Gastroesophageal sphincter (tissue), 4 donors: ENCODE results near the gene NTF4. TPM values are rescaled to one million over a fixed set of nuclear protein-coding genes. Genes with fewer than 3 reads are reported as not detected.

Experiments
- ATAC-seq: fragments of 150-250 bp; one replicate; pipeline ENCODE4 v1.9.1; 2016; ENCODE audit warnings: mild to moderate bottlenecking, moderate library complexity
- H3K27ac ChIP-seq, 4 donors: fragments of 200-600 bp; sonication (generic) in 3 of 4; 1 replicate in 3 of 4; 2 replicates in 1 of 4; pipeline ENCODE4 v1.5.1; 2016 to 2019
- H3K27me3 ChIP-seq: fragments of 200-600 bp; sonication (generic); one replicate; pipeline ENCODE4 v1.5.1; 2019
- H3K36me3 ChIP-seq, 2 donors: fragments of 200-600 bp; sonication (generic); one replicate each; pipeline ENCODE4 v1.5.1; 2019; ENCODE audit warnings: control low read depth in 1 of 2
- H3K4me1 ChIP-seq, 3 donors: fragments of 200-600 bp; sonication (generic); 1 replicate in 2 of 3; 2 replicates in 1 of 3; pipeline ENCODE4 v1.5.1; 2016 to 2019; ENCODE audit warnings: control low read depth in 2 of 3
- H3K4me3 ChIP-seq, 2 donors: fragments of 200-600 bp; sonication (generic); one replicate each; pipeline ENCODE4 v1.5.1; 2019; ENCODE audit warnings: mild to moderate bottlenecking in 1 of 2, moderate library complexity in 1 of 2
- H3K9me3 ChIP-seq, 3 donors: fragments of 200-600 bp; sonication (generic); one replicate each; pipeline ENCODE4 v1.5.1; 2017 to 2019; ENCODE audit warnings: control low read depth in 2 of 3
- EP300 ChIP-seq: sonication (generic); formaldehyde crosslinking; IDR thresholded peaks from one replicate; pipeline ENCODE4 v1.6.1; 2017; ENCODE audit warnings: antibody characterized with exemption, mild to moderate bottlenecking
- POLR2A ChIP-seq, 2 donors: fragments of 450-650 bp; IDR thresholded peaks; one replicate each; pipeline ENCODE4 v1.6.1; 2017; ENCODE audit warnings: antibody characterized with exemption in 2 of 2, mild to moderate bottlenecking in 2 of 2, moderate library complexity in 1 of 2
- POLR2AphosphoS5 ChIP-seq: sonication (generic); formaldehyde crosslinking; IDR thresholded peaks from one replicate; pipeline ENCODE4 v1.6.1; 2017; ENCODE audit warnings: antibody characterized with exemption
- WGBS, 2 donors: methylation state at CpG; one replicate each; pipeline ENCODE4 v1.1.5; 2018; ENCODE audit warnings: low coverage in 1 of 2; 5-methylcytosine and 5-hydroxymethylcytosine counted together
- small RNA-seq, 4 donors: library from RNA; depleted of rRNA; stranded (forward); fragments of <200 nt; gene quantifications; one replicate each; pipeline ENCODE3, GENCODE V24; 2016
- total RNA-seq, 4 donors: library from RNA; depleted of rRNA; stranded (reverse); fragments of >200 nt; gene quantifications; one replicate each; pipeline ENCODE4 v1.1.0, GENCODE V29; 2016
- TF ChIP-seq, protein P1 (sequence below), 4 experiments: fragments of 200-600 bp in 2 of 4; fragments of 450-650 bp in 2 of 4; sonication (generic) in 1 of 4; IDR thresholded peaks; one replicate each; pipeline ENCODE4 v1.5.1; 2017 to 2019; ENCODE audit warnings: antibody characterized with exemption in 4 of 4, mild to moderate bottlenecking in 2 of 4, moderate library complexity in 2 of 4

The NTF4 gene
- total RNA-seq, 4 donors from 2014 or later = 0.37 TPM; not detected in 3

DNA sequence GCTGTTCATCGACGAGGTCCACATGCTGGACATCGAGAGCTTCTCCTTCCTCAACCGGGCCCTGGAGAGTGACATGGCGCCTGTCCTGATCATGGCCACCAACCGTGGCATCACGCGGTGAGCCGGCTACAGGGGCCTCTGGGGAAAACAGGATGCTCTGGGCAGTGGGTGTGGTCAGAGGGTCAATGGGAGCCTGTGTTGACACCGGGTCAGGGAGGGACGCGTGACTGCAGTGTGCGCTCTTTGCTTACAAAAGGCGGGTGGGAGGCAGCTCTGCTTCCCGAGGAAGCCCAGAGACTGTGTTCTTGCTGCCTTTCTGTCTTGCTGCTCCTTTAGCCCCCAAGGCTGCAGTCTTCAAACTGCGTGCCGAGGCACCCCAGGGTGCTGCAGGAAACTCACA lies 53.4 kb downstream of the NTF4 start:
- H3K27ac ChIP-seq = no peak overlapping the region
- peaks cover under 1% of the 10 kb centered on the region for H3K27me3 ChIP-seq
- no peak overlapping the region for H3K4me3 ChIP-seq
- WGBS, 2 donors = 82% methylated on average over 4 of the region's 17 CpGs; no CpG with 5 or more reads in 1 of the 2 donors
- no peaks in the 10 kb centered on the region for H3K4me1 ChIP-seq
- TF ChIP-seq POLR2A (IDR thresholded peaks at IDR 0.05) = no peak
- no peak for TF ChIP-seq POLR2AphosphoS5
- TF ChIP-seq, protein P1, sequence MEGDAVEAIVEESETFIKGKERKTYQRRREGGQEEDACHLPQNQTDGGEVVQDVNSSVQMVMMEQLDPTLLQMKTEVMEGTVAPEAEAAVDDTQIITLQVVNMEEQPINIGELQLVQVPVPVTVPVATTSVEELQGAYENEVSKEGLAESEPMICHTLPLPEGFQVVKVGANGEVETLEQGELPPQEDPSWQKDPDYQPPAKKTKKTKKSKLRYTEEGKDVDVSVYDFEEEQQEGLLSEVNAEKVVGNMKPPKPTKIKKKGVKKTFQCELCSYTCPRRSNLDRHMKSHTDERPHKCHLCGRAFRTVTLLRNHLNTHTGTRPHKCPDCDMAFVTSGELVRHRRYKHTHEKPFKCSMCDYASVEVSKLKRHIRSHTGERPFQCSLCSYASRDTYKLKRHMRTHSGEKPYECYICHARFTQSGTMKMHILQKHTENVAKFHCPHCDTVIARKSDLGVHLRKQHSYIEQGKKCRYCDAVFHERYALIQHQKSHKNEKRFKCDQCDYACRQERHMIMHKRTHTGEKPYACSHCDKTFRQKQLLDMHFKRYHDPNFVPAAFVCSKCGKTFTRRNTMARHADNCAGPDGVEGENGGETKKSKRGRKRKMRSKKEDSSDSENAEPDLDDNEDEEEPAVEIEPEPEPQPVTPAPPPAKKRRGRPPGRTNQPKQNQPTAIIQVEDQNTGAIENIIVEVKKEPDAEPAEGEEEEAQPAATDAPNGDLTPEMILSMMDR (IDR thresholded peaks at IDR 0.05) = no peak
- no peak for TF ChIP-seq EP300
- peaks cover 0 to 96% of the 10 kb centered on the region in 2 donors for H3K36me3 ChIP-seq
- no peak for ATAC-seq
- no peaks in the 10 kb centered on the region for H3K9me3 ChIP-seq

Small RNA genes lying within 50 kb of the gene (small RNA-seq; reads per million reads assigned to genes)
- 0 reads per million in 4 donors for gene RN7SL708P

Other genes with a start within 250 kb of the NTF4 start
- 10 to 100 TPM in 2 of 4 donors, 1 to 10 TPM in 2; 5.3 to 12.5 (median 8.2) TPM for gene HSD17B14, start 228.3 kb downstream of the NTF4 start, total RNA-seq
- 10 to 100 TPM; 11.4 to 29.2 (median 18.1) TPM for gene PLEKHA4, start 196.2 kb downstream of the NTF4 start, total RNA-seq
- 10 to 100 TPM; 53.9 to 70.0 (median 60.9) TPM for gene PPP1R15A, start 192.4 kb downstream of the NTF4 start, total RNA-seq
- 1 to 10 TPM in 1 of 4 donors, not detected in 3; 2.0 TPM for gene TULP2, start 166.1 kb downstream of the NTF4 start, total RNA-seq
- gene NUCB1, start 164.5 kb downstream of the NTF4 start, total RNA-seq = 100 to 1,000 TPM; 188 to 326 (median 279) TPM
- gene DHDH, start 131.1 kb downstream of the NTF4 start, total RNA-seq = under 1 TPM in 1 of 4 donors, not detected in 3; 0.81 TPM
- gene BAX, start 109.9 kb downstream of the NTF4 start, total RNA-seq = 10 to 100 TPM; 31.5 to 40.8 (median 34.8) TPM
- gene FTL, start 99.5 kb downstream of the NTF4 start, total RNA-seq = 1,000 to 10,000 TPM; 2,478 to 4,094 (median 2,824) TPM
- gene GYS1, start 71.5 kb downstream of the NTF4 start, total RNA-seq = 10 to 100 TPM; 22.1 to 44.4 (median 38.5) TPM
- 10 to 100 TPM; 69.4 to 96.5 (median 84.2) TPM for gene RUVBL2, start 70.9 kb downstream of the NTF4 start, total RNA-seq
- not detected for gene LHB, start 47.7 kb downstream of the NTF4 start, total RNA-seq
- gene CGB3, start 40.5 kb downstream of the NTF4 start, total RNA-seq = not detected
- not detected for gene CGB2, start 32.9 kb downstream of the NTF4 start, total RNA-seq
- not detected for gene CGB1, start 27.9 kb downstream of the NTF4 start, total RNA-seq
- not detected for gene CGB5, start 21.0 kb downstream of the NTF4 start, total RNA-seq
- gene CGB8, start 15.7 kb downstream of the NTF4 start, total RNA-seq = not detected
- not detected for gene CGB7, start 7.1 kb downstream of the NTF4 start, total RNA-seq
- not detected for gene KCNA7, start 7.9 kb upstream of the NTF4 start, total RNA-seq
- 100 to 1,000 TPM in 3 of 4 donors, 10 to 100 TPM in 1; 77.4 to 323 (median 192) TPM for gene SNRNP70, start 20.6 kb upstream of the NTF4 start, total RNA-seq
- gene LIN7B, start 49.6 kb upstream of the NTF4 start, total RNA-seq = 10 to 100 TPM in 3 of 4 donors, 1 to 10 TPM in 1; 6.5 to 19.8 (median 13.2) TPM
- gene C19orf73, start 54.3 kb upstream of the NTF4 start, total RNA-seq = 1 to 10 TPM in 1 of 4 donors, not detected in 3; 1.8 TPM
- gene PPFIA3, start 54.7 kb upstream of the NTF4 start, total RNA-seq = 1 to 10 TPM; 3.6 to 7.6 (median 5.0) TPM
- gene HRC, start 90.6 kb upstream of the NTF4 start, total RNA-seq = 1 to 10 TPM; 1.1 to 3.9 (median 1.8) TPM
- gene TRPM4, start 93.0 kb upstream of the NTF4 start, total RNA-seq = 10 to 100 TPM; 16.3 to 38.5 (median 17.3) TPM